H1 (cell line): ENCODE results near the gene CCDC14. TPM values are rescaled to one million over a fixed set of nuclear protein-coding genes. Genes with fewer than 3 reads are reported as not detected.

Source experiments
- FOSL1 ChIP-seq: IDR thresholded peaks from 2 replicates; pipeline ENCODE4 v1.6.1; 2011; ENCODE audit warnings: mild to moderate bottlenecking, low read depth, low read length, moderate library complexity; ENCODE audit not compliant: insufficient read depth
- GABPA ChIP-seq: IDR thresholded peaks from 2 replicates; pipeline ENCODE4 v1.6.1; 2011; ENCODE audit warnings: mild to moderate bottlenecking, low read length, moderate library complexity, borderline replicate concordance; ENCODE audit not compliant: insufficient read depth
- JUN ChIP-seq: IDR thresholded peaks from 2 replicates; pipeline ENCODE4 v1.6.1; 2011; ENCODE audit warnings: low read depth, mild to moderate bottlenecking, improper control_type of control experiment, low read length
- PHF8 ChIP-seq: fragments of 200-600 bp; sonication (generic); conservative IDR thresholded peaks from 2 replicates; pipeline ENCODE4 v1.7.1; 2012; ENCODE audit warnings: low read depth, mild to moderate bottlenecking, inconsistent platforms, low read length, moderate library complexity
- SIRT6 ChIP-seq: IDR thresholded peaks from one replicate; pipeline ENCODE4 v1.7.1; 2012; ENCODE audit warnings: low read length, inconsistent platforms
- SIX5 ChIP-seq: IDR thresholded peaks from 2 replicates; pipeline ENCODE4 v1.6.1; 2011; ENCODE audit warnings: mild to moderate bottlenecking, low read depth, low read length
- polyA plus RNA-seq, 7 experiments: library from polyadenylated mRNA; depleted of rRNA in 3 of 7; stranded (reverse) in 5 of 7; unstranded in 2 of 7; fragments of >200 nt in 5 of 7; fragments of 200-250 nt in 2 of 7; gene quantifications; 1 replicate in 5 of 7; 2 replicates in 1 of 7; 4 replicates in 1 of 7; pipeline versions ENCODE4 v1.2.1 to v1.2.3, GENCODE V29; 2011 to 2013; ENCODE audit warnings: missing spikeins in 2 of 7, mixed read lengths in 2 of 7
- total RNA-seq: library from RNA; stranded (reverse); fragmentation: NEBNext Ultra II Directional; extraction: Animal tissue kit (Norgen Biotek cat#: 25700); gene quantifications from 2 replicates; pipeline ENCODE4 v1.2.1, GENCODE V29; 2021

Gene CCDC14
- total and polyA plus RNA-seq, 2 of the 8 experiments (the other 6 are each of a cell fraction or from before 2014, with no cell fraction given): 53.6 to 95.7 TPM

GRCh38 chr3:123914829-123915228 is 46.2 kb downstream of the CCDC14 start (continued):
- no peak for TF ChIP-seq FOSL1
- TF ChIP-seq GABPA: no peak
- TF ChIP-seq PHF8: no peak
- no peak for TF ChIP-seq JUN
- no peak for TF ChIP-seq SIRT6
- no peak for TF ChIP-seq SIX5
